GM12865 (cell line): ENCODE data around the gene RPGRIP1L.

Source experiments
- DNase-seq: peaks from one replicate; pipeline ENCODE4 v3.0.0; 2010; ENCODE audit warnings: low read depth
- H3K4me3 ChIP-seq: 2 replicates; pipeline ENCODE4 v1.5.1; 2011; ENCODE audit warnings: mild to moderate bottlenecking, low read depth, low read length, control low read depth
- TF ChIP-seq, protein P1 (sequence below): IDR thresholded peaks from 2 replicates; pipeline ENCODE4 v1.5.1; 2011; ENCODE audit warnings: low read length, control low read depth, low read depth, inconsistent platforms; ENCODE audit not compliant: insufficient read depth; ENCODE audit errors: missing control alignments

The RPGRIP1L gene

GRCh38 chr16:53680756-53681155, 22.9 kb downstream of the RPGRIP1L start:
- TF ChIP-seq, protein P1, sequence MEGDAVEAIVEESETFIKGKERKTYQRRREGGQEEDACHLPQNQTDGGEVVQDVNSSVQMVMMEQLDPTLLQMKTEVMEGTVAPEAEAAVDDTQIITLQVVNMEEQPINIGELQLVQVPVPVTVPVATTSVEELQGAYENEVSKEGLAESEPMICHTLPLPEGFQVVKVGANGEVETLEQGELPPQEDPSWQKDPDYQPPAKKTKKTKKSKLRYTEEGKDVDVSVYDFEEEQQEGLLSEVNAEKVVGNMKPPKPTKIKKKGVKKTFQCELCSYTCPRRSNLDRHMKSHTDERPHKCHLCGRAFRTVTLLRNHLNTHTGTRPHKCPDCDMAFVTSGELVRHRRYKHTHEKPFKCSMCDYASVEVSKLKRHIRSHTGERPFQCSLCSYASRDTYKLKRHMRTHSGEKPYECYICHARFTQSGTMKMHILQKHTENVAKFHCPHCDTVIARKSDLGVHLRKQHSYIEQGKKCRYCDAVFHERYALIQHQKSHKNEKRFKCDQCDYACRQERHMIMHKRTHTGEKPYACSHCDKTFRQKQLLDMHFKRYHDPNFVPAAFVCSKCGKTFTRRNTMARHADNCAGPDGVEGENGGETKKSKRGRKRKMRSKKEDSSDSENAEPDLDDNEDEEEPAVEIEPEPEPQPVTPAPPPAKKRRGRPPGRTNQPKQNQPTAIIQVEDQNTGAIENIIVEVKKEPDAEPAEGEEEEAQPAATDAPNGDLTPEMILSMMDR: no peak
- H3K4me3 ChIP-seq: no peak overlapping the region
- no peak for DNase-seq

GRCh38 chr16:53678756-53679343, 24.8 kb downstream of the RPGRIP1L start:
- no peak overlapping the region for H3K4me3 ChIP-seq
- TF ChIP-seq, protein P1: no peak
- DNase-seq: no peak

- H3K4me3 ChIP-seq: no peak overlapping the region
- TF ChIP-seq, protein P1: no peak
- no peak for DNase-seq
These were observed 25.5 kb downstream of the RPGRIP1L start for GRCh38 chr16:53678155-53678554.

DNA sequence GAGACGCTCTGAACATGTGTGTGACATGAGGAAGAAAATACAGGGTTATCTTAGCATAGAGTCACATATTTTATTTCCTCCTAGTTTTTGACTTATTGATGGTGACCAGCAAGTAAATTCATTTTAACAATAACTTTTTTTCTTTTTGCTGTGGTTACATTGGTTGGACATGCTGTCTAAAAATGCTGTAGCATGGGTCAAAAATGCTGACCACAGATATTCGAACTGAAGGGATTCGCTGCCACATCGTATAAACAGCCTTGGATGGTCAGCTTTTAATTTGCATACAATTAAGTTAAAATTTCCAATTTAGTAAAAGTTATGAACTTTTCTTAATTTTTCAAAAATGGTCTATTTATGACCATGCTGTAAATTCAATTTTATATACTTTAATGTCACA, 30.5 kb downstream of the RPGRIP1L start:
- no peak for DNase-seq
- TF ChIP-seq, protein P1: no peak
- no peak overlapping the region for H3K4me3 ChIP-seq

DNA sequence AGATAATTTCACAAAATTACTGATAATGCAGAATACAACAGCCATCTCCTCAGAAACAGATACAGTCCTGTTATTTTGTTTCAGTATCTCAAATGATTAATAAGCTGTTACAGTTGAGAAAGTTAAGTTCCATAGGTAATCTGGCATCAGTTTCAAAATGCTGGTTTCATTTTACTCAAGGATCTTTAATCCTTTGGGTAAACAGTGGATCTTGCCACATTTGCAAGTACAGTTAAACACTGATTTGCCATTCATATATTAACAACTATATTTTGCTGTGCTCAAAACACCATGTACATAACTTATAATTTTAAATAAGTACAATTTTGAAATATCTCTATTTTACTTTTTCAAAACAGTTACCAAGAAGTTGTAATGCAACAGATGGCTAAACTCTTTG, 31.2 kb downstream of the RPGRIP1L start:
- H3K4me3 ChIP-seq: no peak overlapping the region
- no peak for DNase-seq
- TF ChIP-seq, protein P1: no peak

- TF ChIP-seq, protein P1: no peak
- H3K4me3 ChIP-seq: no peak overlapping the region
- no peak for DNase-seq
These were observed 34.8 kb downstream of the RPGRIP1L start for GRCh38 chr16:53668869-53669268.

- TF ChIP-seq, protein P1: no peak
- H3K4me3 ChIP-seq: no peak overlapping the region
- DNase-seq: no peak
These were observed 36.8 kb downstream of the RPGRIP1L start for GRCh38 chr16:53666786-53667415.
